ENCODE data around the gene CEP78. TPM values are rescaled to one million over a fixed set of nuclear protein-coding genes. Genes with fewer than 3 reads are reported as not detected.

CEP78 gene
- 66.4 and 71.0 TPM in 2 replicates for total RNA-seq
- long read RNA-seq, full-length matches to known transcripts = 24 of 46 reads
- long read RNA-seq, partial matches to known transcripts = 12 of 46 reads
- long read RNA-seq, other reads (novel, unspliced or antisense) = 10 of 46 reads

GRCh38 chr9:78235762-78236550 lies at the start of gene CEP78:
Gene CEP78 (plus strand): TSS chr9:78236075. CDS start chr9:78236351, 276 bp downstream.
- Mint-ChIP-seq H3K4me3 (no peak within 1 kb of the TSS), H3K27me3 (ENCODE audit: low read depth) (no peaks in the 10 kb centered on the region), H3K27ac (ENCODE audit: unreplicated experiment) (peak within 1 kb of the TSS; percentile 94), H3K9me3 (no peaks in the 10 kb centered on the region), H3K36me3 (ENCODE audit: low read depth) (peaks cover 10% of the 10 kb centered on the region), H3K4me1 (peaks cover 29% of the 10 kb centered on the region)
- DNase-seq (ENCODE audit: low read depth, low spot score) = peak; percentile 87
- TF ChIP-seq CTCF (conservative IDR thresholded peaks at IDR 0.05) = no peak

- no peak for TF ChIP-seq CTCF (conservative IDR thresholded peaks at IDR 0.05)
- no peak overlapping the region for H3K4me3 Mint-ChIP-seq
- H3K36me3 Mint-ChIP-seq (ENCODE audit: low read depth) = no peaks in the 10 kb centered on the region
- no peaks in the 10 kb centered on the region for H3K9me3 Mint-ChIP-seq
- H3K4me1 Mint-ChIP-seq = peaks cover 18% of the 10 kb centered on the region
- DNase-seq (ENCODE audit: low read depth, low spot score) = no peak
- H3K27me3 Mint-ChIP-seq (ENCODE audit: low read depth) = no peaks in the 10 kb centered on the region
- peak overlapping the region; percentile 79 for H3K27ac Mint-ChIP-seq (ENCODE audit: unreplicated experiment)
Measured at GRCh38 chr9:78187763-78188484, 48.0 kb upstream of the CEP78 start.

GRCh38 chr9:78188594-78188993 lies 47.3 kb upstream of the CEP78 start:
- no peak for TF ChIP-seq CTCF (conservative IDR thresholded peaks at IDR 0.05)
- Mint-ChIP-seq H3K27ac (ENCODE audit: unreplicated experiment) (no peak overlapping the region), H3K4me1 (peaks cover 18% of the 10 kb centered on the region), H3K9me3 (no peaks in the 10 kb centered on the region), H3K27me3 (ENCODE audit: low read depth) (no peaks in the 10 kb centered on the region), H3K4me3 (no peak overlapping the region), H3K36me3 (ENCODE audit: low read depth) (no peaks in the 10 kb centered on the region)
- no peak for DNase-seq (ENCODE audit: low read depth, low spot score)

GRCh38 chr9:78189001-78189400 lies 46.9 kb upstream of the CEP78 start:
- Mint-ChIP-seq H3K36me3 (ENCODE audit: low read depth) (no peaks in the 10 kb centered on the region), H3K4me1 (peaks cover 18% of the 10 kb centered on the region), H3K4me3 (no peak overlapping the region), H3K27ac (ENCODE audit: unreplicated experiment) (no peak overlapping the region), H3K27me3 (ENCODE audit: low read depth) (no peaks in the 10 kb centered on the region), H3K9me3 (no peaks in the 10 kb centered on the region)
- DNase-seq (ENCODE audit: low read depth, low spot score) = no peak
- TF ChIP-seq CTCF (conservative IDR thresholded peaks at IDR 0.05) = no peak

- no peaks in the 10 kb centered on the region for H3K27me3 Mint-ChIP-seq (ENCODE audit: low read depth)
- no peak for DNase-seq (ENCODE audit: low read depth, low spot score)
- H3K9me3 Mint-ChIP-seq = no peaks in the 10 kb centered on the region
- no peak overlapping the region for H3K27ac Mint-ChIP-seq (ENCODE audit: unreplicated experiment)
- no peak overlapping the region for H3K4me3 Mint-ChIP-seq
- H3K4me1 Mint-ChIP-seq = peaks cover 18% of the 10 kb centered on the region
- no peaks in the 10 kb centered on the region for H3K36me3 Mint-ChIP-seq (ENCODE audit: low read depth)
- TF ChIP-seq CTCF (conservative IDR thresholded peaks at IDR 0.05) = no peak
Measured at GRCh38 chr9:78189461-78189860, 46.4 kb upstream of the CEP78 start.
